Fibroblast of villous mesenchyme (primary cell): ENCODE data around the gene COPS4. TPM values are rescaled to one million over a fixed set of nuclear protein-coding genes. Genes with fewer than 3 reads are reported as not detected.

Experiments used
- DNase-seq: peaks from one replicate; pipeline ENCODE4 v3.0.0-alpha.2; 2010; ENCODE audit warnings: low read depth
- H3K4me3 ChIP-seq: 2 replicates; pipeline ENCODE4 v1.5.1; 2011; ENCODE audit warnings: low read depth, mild to moderate bottlenecking, low read length
- total RNA-seq: library from RNA; depleted of rRNA; stranded (reverse); fragments of >200 nt; gene quantifications from 2 replicates; pipeline ENCODE4 v1.2.3, GENCODE V29; 2012
- TF ChIP-seq, protein P1 (sequence below): IDR thresholded peaks from 2 replicates; pipeline ENCODE4 v1.5.1; 2012; ENCODE audit warnings: low read depth, mild to moderate bottlenecking, low read length; ENCODE audit not compliant: insufficient read depth

The COPS4 gene
- total RNA-seq, 1 donor, result 106 TPM

DNA sequence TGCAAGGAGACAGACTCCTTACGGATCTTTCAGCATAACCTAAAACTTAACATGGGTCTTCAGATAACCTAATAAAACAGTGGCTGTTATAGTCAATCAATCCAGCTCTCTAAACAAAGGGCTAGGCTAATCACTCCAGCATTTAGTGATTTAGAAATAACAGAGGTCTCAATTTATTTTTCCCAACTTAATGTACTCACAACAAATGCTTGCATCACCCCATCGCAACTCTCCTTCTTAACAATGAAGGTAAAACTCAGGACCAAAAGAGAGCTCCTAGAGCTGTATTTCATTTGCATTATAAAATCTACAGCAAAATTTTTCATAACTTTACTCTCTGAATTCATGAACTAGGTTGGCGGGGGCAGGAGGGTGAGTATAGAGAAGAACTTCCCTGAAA lies 25.5 kb upstream of the COPS4 start:
- H3K4me3 ChIP-seq, result peak overlapping the region; percentile 86
- peak; percentile 53 for DNase-seq
- TF ChIP-seq, protein P1, sequence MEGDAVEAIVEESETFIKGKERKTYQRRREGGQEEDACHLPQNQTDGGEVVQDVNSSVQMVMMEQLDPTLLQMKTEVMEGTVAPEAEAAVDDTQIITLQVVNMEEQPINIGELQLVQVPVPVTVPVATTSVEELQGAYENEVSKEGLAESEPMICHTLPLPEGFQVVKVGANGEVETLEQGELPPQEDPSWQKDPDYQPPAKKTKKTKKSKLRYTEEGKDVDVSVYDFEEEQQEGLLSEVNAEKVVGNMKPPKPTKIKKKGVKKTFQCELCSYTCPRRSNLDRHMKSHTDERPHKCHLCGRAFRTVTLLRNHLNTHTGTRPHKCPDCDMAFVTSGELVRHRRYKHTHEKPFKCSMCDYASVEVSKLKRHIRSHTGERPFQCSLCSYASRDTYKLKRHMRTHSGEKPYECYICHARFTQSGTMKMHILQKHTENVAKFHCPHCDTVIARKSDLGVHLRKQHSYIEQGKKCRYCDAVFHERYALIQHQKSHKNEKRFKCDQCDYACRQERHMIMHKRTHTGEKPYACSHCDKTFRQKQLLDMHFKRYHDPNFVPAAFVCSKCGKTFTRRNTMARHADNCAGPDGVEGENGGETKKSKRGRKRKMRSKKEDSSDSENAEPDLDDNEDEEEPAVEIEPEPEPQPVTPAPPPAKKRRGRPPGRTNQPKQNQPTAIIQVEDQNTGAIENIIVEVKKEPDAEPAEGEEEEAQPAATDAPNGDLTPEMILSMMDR, result no peak

DNA sequence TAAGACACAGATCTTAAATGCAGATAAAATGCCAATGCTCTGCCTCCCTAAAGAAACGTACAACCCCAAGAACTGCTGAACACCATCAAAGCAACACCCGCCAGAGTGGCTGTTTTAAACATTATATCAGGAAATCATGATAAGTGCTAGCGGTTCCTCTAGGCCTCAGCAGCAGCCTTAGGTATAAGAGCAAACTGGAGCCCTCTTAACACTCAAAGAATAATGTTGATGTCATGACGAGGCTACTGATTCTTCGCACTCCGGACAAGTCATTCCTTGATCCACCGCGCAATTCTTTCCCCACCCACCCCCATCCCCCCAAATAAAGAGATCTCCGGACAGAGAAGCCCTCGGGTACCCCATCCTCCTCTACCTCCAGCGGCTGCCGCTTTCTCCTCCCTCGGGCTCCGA lies 24.9 kb upstream of the COPS4 start:
- peak; percentile 61 for DNase-seq
- TF ChIP-seq, protein P1, result no peak
- H3K4me3 ChIP-seq, result peak overlapping the region; percentile 86

DNA sequence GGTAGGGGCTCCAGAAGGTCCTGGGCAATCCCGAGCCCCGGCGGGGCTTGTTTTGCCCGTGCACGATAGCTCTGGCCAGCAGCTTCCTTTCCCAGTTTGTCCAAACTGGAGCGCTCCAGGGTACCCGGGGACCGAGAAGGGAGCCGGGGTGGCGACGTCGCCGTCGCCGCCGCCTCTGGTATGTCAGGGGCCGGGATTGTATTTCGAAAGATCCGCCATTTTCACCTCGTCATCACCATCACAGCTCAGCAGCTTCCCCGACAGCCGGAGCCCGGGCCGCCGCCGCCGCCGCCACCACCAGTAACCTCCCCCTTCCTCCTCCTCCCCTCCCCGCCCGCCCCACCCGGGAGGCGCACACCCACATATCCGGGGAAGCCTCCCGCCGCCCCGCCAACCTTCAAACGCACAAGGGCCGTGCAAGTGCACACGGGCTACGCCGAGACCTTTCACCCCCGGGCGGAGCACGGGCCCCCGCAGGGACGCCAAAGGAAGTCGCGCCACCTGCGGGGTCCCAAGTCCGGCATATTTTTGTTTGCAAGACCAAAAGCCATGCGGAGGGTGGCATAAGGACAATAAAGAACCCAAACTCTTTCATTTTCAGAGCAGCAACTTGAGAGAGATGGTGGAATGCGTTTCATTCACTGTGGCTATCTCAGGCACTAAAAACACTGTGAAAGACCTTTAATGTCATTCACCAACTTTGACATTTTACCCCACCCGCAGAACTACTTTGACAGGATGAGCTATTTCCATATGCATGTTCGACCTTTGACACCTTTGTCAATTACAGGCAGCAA lies 24.3 kb upstream of the COPS4 start, which contains the start of gene LIN54:
TSS of gene LIN54 (minus strand) at position 302 of the 797 bp plus-strand sequence. CDS start 25,979 bp downstream, outside the sequence.
- TF ChIP-seq, protein P1, result no peak
- peak; percentile 86 for DNase-seq
- peak within 1 kb of the TSS; percentile 86 for H3K4me3 ChIP-seq

DNA sequence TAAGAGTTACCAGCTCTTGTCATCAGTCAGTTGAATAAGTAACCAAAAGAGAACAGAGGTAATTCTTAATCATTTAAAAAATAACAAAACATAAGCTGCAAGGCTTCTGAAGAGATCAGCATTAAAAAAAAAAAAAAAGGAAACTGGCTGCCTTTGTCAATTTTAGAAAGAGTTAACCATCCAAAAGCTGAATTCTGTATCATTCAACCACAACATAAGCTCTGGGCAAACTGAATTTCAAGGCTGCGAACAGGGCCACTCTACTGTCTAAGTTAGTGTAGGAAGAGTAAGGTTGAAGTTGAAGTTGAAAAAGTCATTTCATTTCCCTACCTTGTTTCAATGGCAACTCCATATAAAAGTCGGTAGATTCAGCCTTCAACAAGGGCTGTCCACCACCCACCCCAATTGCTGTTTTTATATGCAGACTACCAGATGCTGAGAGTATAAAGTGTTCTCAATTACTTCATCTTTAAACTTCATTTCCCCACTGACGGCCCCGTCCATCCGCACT lies 23.2 kb upstream of the COPS4 start:
- TF ChIP-seq, protein P1, result no peak
- peak overlapping the region; percentile 71 for H3K4me3 ChIP-seq
- DNase-seq, result peak; percentile 54

DNA sequence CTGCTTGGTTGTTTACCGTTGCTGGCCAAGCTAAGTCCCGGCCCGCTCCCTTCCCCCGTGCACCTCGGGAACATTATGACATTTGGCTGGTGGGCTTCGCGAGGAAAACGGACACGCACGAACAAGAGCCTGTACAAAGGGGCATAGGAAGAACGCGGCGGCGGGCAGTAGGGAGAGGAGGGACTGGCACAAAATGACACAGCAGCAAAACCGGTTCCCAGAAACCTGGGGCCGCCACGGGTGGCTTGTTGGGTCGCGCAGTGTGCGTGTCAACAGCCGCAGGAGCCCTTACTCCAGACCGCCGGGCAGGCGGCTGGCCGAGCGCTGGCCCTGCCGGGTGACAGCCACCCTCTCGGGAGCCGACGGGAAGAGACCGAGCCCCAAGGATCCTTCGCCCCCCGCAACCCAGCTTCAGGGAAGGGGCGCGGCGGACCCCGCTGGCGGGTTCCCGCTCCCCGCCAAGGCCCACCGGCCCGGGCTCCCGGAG lies 22.7 kb upstream of the COPS4 start:
- H3K4me3 ChIP-seq, result peak overlapping the region; percentile 71
- DNase-seq, result no peak
- TF ChIP-seq, protein P1, result no peak

DNA sequence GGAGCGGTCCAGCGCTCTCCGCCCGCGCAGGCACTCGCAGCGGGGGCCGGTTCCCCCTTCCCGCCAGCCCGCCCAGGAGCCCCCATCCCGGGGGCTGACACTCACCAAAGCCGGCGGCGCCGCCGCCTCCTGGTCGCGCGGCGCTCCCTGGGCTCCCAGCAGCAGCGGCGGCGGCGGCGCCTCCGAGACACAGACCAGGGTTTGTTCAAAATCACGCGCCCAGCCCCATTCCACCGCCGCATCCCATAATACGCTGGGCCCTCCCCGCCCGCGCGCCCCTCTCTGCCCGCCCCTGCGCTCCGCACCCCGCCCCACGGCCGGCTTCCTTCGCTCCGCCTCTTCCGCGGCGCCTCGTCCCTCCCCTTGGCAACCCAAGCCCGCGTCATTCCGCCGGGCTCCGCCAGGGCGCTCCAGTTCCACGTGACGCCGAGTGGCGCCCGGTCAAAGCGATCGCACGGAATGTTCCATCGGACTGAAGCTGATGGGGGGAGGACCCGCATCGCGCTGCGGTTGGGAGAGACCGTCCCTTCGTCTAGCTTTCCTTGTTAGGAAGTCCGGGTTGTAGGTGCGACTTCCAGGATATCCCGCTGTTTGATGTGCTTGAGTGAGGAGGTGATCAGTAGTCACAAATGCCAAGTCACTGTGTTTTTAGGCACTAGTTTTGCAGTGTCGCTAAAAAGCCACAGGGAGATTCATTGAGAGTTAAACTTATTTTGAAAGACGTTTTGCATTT lies 22.1 kb upstream of the COPS4 start:
- H3K4me3 ChIP-seq, result peak overlapping the region; percentile 73
- peak; percentile 99 for DNase-seq
- TF ChIP-seq, protein P1, result peak; percentile 36
